GM19240 (cell line): Measurements from ENCODE around the gene KCNQ1.
A peak's percentile ranks its signal among the peaks of the same experiment; 100 is the strongest.

Source experiments
- DNase-seq: peaks from one replicate; pipeline ENCODE4 v3.0.0; 2011; ENCODE audit warnings: low spot score; ENCODE audit not compliant: insufficient read length

The KCNQ1 gene

GRCh38 chr11:2888266-2888968 lies 443.6 kb downstream of the KCNQ1 start:
- DNase-seq = peak; percentile 84

- DNase-seq = no peak
Measured at GRCh38 chr11:2889362-2890273, 444.8 kb downstream of the KCNQ1 start.

GRCh38 chr11:2890466-2891294 lies 445.9 kb downstream of the KCNQ1 start:
- DNase-seq = no peak

- DNase-seq = no peak
Measured at GRCh38 chr11:2891326-2892214, 446.8 kb downstream of the KCNQ1 start.

GRCh38 chr11:2892215-2892966 lies 447.6 kb downstream of the KCNQ1 start:
- no peak for DNase-seq

GRCh38 chr11:2892967-2893528 lies 448.2 kb downstream of the KCNQ1 start:
- no peak for DNase-seq

GRCh38 chr11:2893935-2894334 lies 449.1 kb downstream of the KCNQ1 start:
- no peak for DNase-seq

GRCh38 chr11:2896047-2896446 lies 451.2 kb downstream of the KCNQ1 start:
- DNase-seq = no peak

- no peak for DNase-seq
Measured at GRCh38 chr11:2897048-2897447, 452.2 kb downstream of the KCNQ1 start.

GRCh38 chr11:2898366-2899079 lies 453.7 kb downstream of the KCNQ1 start:
- no peak for DNase-seq
